SKM-1 treated with dmso at 0.1 percent for 144 hours (cell line): ENCODE measurements around the gene BTBD19.
"Not testable (repeated sequence)": the region's sequence is repeated elsewhere in the genome, so short reads cannot be mapped to it uniquely, and the experiment has no call there.

Source experiments
- DNase-seq: peaks from one replicate; lab custom pipeline; 2025; ENCODE audit not compliant: unreplicated experiment; lab: John Stamatoyannopoulos, UW

Gene BTBD19

DNA sequence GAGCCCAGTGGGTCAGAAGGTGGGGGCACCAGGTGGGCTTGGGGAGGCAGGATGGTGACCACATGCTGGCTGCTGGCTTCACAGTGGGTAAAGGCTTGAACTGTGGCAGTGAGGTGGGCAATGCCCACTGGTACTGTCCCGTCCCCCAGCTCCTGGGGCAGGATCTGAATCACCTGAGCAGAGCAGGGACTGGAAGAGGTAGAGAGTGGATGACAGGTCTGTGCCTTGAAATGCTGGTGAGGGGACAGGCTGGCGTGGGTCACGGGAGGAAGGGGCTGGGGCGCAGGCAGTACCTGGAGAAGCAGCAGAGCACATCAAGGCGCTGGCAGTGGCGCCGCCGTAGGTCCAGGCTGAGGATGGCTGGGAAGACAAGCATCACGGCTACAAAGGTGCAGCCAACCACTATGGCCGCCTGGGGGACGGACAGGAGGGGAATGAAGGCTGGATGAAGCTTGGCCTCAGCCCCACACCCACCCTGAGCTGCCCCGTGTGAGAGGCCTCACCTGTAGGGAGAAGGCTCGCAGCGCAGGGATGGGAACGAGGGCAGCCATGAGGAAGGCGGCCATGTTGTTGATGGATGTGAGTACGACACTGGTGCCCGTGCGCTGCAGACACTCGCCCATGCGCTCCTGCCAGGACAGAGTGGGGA, 19.8 kb downstream of the BTBD19 start:
- DNase-seq = no peak

DNA sequence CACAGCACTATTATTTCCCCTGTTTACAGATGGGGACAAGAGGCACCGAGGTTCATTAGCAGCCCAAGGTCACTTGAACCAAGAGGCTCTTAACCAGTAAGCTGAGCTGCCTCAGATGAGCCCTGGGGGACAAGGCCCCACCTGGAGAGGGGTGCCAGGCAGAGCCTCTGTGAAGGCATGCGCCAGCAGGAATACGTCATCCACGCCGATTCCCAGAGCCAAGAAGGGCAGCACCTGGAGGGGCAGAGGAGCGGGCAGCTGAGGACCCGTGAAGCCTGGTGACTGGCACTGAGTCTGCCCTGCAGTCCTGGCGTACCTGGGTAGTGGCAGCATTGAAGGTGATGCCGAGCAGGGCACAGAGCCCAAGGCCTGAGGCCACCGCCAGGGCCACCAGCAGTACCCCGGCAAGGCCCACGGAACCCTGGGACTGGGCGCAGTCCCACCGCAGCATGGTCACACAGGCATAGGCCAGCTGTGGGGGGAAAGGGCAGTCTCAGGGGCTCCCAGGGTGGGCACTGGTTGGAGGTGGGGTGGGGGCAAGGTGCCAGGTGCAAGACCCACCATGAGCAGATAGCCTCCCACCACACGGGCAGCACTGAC, 20.6 kb downstream of the BTBD19 start:
- DNase-seq = no peak

DNA sequence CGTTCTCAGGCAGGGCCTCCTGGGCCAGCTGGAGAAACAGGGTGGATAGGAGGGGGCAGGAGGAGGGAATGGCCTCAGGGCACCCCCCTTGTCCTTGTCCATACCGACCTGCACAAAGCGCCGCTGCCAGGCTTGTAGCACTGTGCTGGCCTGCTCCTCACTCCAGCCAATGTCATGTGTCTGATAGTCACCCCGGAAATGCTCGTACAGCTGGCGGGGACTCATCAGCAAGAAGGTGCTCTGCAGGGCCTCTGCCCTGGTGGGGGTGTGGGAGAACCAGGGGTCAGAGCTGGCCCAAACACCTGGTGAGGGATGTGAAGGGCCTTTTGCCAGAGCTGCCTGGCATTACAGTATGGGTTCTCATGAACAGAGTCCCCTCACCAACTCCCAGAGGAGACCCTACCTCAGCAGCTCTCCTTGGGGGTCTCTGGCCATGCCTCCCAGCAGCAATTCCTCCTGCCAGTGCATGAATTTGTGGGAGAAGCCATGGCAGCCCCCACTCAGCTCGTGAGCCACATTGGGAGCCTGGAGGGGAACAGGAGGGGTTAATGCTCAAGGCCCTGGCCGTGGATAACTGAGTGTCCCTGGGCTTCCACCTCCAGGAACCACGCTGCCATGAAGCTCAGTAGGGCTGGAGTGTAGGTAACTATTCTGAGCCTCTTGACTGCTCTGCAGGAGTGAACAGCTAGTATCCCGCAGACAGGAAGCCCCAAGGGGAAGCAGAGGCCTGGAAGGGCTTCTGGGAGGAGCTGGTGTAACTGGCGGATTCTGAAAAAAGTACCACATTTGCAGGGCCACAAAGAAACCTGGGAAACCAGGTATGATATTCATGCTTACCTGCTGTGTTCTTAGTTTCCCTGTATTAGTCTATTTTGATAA, 21.4 kb downstream of the BTBD19 start:
- no peak for DNase-seq

GRCh38 chr1:44830900-44831304, 22.6 kb downstream of the BTBD19 start:
- no peak for DNase-seq

DNA sequence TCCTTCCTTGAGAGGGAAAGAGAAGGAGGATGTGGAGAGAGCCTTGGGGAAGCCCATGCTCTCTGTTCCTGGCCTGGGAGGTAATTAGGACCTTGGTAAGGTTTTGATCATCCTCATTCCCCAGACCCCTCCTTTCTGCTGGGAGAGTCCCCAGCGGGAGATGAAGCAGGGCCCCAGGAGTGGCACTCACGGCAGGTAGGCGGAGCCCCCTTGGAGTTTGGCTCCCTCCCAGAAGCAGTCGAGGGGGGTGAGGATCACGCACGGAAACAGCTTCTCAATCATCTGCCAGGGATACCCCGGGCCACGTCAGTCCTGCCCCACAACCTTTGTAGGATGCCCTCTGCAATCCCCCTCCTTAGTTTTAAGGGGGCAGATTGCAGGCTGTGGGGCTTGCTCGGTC, 23.2 kb downstream of the BTBD19 start:
- DNase-seq = no peak

- DNase-seq = no peak
Observed at GRCh38 chr1:44832056-44832705, 23.9 kb downstream of the BTBD19 start.

DNA sequence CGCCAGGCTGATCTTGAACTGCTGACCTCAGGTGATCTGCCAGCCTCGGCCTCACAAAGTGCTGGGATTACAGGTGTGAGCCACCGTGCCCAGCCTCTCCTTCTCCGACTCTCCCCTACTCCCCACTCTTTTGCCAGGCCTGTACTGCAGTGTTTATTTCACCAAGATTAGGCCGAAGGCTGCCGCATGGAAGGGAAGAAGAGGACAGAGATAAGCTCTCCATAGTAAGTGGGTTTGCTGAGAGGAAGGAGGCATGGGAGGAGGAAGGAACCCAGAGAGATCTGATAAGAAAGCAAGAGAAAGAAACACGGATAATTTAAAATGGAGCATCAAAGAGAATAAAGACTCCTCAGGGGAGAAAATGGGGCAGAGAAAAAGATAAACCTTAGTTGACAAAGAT, 26.0 kb downstream of the BTBD19 start:
- DNase-seq = no peak

- DNase-seq = peak; percentile 76
Observed at GRCh38 chr1:44835738-44836675, 27.7 kb downstream of the BTBD19 start.

DNA sequence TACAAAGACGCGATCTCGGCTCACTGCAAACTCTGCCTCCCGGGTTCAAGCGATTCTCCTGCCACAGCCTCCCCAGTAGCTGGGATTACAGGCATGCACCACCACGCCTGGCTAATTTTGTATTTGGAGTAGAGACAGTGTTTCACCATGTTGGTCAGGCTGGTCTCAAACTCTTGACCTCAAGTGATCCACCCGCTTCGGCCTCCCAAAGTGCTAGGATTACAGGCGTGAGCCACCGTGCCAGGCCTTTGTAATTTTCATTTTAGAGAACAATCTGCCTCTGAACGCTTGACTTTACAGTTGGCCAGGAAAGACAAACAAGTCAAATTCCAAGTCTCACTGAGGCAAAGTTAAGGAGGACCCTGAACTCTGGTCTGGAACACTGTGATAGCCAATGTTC, 30.0 kb downstream of the BTBD19 start:
- DNase-seq = not testable (repeated sequence)

DNA sequence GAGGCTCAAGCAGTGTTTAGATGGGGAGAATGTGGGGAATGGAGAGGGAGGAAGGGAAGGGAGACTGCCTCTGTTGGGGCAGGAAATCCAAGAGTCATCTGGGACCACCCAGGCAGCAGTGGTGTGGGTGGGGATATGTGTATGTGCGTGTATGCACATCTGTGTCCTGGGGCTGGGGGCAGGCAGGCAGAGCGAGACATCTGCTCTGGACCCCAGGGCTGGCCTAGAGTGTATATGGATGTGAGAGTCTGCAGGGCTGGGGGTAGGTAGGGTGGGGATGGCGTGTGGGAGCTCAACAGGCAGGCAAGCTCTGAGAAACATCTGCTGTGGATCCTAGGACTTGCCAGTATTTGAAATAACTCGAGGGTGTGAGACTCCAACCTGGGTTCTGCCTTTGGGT, 31.3 kb downstream of the BTBD19 start:
- no peak for DNase-seq

GRCh38 chr1:44842486-44842861, 34.2 kb downstream of the BTBD19 start:
- no peak for DNase-seq

- no peak for DNase-seq
Observed at GRCh38 chr1:44842862-44843655, 34.7 kb downstream of the BTBD19 start, which contains the start of gene PTCH2. Gene PTCH2, minus strand, starts transcription at chr1:44843253. Its CDS starts 321 bp downstream, at chr1:44842932.

GRCh38 chr1:44846985-44847384, 38.7 kb downstream of the BTBD19 start:
- DNase-seq = no peak

DNA sequence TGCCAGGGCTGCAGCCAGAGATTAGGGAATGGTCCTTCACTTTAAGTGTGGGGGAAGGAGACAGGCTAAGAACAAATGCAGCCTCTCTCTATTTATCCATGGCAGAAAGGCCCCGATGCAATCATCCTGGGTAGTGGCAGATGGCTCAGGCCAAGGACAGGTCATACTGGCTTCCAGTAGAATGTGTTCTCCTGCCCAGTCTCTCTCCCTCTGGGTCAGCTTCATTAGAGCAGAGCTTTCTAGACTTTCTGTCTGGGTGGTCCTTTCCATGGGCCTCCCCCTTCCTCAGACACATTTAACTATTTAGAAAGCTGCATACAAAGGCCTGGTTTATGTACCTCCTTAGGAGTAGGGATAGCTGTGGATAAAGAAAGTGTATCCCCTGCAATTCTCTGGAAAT, 39.5 kb downstream of the BTBD19 start:
- DNase-seq = no peak

DNA sequence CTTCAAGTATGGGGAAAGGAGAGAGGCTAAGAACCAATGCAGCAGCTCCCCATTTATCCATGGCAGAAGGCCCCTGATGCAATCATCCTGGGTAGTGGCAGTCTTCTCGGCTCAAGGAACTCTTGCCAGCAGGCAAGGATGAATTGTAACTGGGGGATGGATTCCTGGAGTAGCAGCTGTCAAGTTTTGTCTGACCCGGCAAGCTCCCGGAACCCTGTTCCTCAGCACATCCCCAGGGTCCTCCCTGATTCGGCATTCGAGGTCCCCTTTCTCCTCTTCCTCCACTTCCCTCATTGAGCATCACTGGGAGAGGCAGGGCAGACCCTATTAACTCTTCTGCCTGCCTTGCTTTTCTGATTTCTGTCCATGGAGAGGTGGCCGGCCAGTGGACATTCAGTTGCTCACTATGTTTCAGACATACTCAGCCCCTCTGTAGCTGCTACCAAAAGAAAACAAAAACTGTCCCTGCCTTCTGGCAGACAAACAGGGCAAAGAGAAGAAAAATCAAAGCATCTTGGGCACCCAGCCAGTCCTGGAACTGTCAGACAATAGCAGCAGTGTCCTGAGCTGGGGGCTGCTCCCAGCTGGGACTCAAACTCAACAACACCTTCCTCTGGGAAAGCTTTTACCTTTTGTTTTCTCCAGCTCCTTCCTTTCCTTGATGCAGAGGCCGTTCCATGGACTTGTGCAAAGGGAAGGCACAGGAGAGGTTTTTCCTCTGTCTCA, 40.3 kb downstream of the BTBD19 start:
- no peak for DNase-seq

DNA sequence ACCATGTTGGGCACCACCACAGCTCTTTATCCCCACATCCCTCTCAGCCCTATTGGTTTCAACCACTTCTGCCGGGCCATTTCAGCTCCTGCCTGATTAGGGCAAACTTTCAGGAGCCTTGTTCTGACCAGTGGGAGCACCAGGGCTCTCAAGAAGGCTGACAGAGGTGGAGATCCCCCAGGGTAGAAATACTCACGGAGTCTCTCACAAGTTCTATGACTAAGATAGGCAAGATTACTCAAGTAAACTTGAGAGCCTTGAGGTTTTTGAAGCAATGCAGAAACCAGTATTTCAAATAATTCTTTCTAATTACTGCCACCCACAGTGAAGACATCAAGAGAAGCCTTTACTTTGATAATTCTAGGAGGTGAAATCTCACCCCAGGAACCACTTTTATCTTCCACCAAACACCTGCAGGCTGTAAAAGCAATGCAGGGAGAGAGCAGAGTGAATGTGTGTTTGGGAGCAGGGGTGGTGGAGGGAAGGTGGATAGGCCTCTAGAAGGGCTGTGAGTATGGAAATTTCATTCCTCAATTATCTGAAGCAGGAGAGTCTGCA, 41.3 kb downstream of the BTBD19 start:
- no peak for DNase-seq

GRCh38 chr1:44851308-44851707, 43.0 kb downstream of the BTBD19 start:
- DNase-seq = no peak

- no peak for DNase-seq
Observed at GRCh38 chr1:44853201-44853600, 44.9 kb downstream of the BTBD19 start.

GRCh38 chr1:44854970-44855369, 46.6 kb downstream of the BTBD19 start:
- DNase-seq = no peak
